Measurements from ENCODE around the gene ITGA4.

ITGA4 gene

DNA sequence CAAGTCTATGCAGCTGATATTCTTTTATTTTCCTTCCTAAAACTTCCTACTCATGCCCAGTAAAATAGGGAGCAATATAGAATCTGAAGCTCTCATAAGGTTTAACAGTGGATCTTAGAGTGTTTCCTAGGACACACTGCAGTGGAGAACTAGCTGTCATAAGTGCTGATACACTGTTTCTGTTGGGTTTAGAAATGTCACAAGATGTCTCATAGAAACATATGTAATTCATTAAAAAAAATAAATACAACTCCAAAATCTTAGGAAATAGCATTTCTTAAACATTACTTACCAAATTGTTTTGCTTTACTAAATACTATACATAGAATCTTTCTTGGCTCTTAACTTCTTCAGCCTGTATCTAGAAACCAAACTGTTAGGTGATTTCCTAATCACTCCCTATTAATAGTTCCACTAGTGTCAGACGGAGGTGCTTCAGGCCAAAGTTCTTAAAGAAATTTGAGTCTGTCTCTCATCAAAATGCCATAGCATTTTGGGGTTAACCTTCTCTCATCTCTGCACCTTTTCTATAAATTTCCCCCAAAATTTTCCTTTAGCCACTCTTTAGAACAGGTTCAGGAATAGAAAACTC lies 106.0 kb downstream of the ITGA4 start:
- Mint-ChIP-seq H3K9me3 (no peaks in the 10 kb centered on the region), H3K27ac (no peak overlapping the region), H3K4me3 (no peak overlapping the region), H3K27me3 (no peaks in the 10 kb centered on the region), H3K4me1 (ENCODE audit: low read depth) (no peaks in the 10 kb centered on the region), H3K36me3 (ENCODE audit: low read depth) (no peaks in the 10 kb centered on the region)
- no peak for DNase-seq

- no peak for DNase-seq
- peaks cover 2% of the 10 kb centered on the region for H3K4me1 Mint-ChIP-seq (ENCODE audit: low read depth)
- no peaks in the 10 kb centered on the region for H3K27me3 Mint-ChIP-seq
- no peaks in the 10 kb centered on the region for H3K9me3 Mint-ChIP-seq
- no peak overlapping the region for H3K27ac Mint-ChIP-seq
- H3K36me3 Mint-ChIP-seq (ENCODE audit: low read depth), result no peaks in the 10 kb centered on the region
- no peak overlapping the region for H3K4me3 Mint-ChIP-seq
These were observed 109.3 kb downstream of the ITGA4 start for GRCh38 chr2:181566334-181567032.

- H3K4me3 Mint-ChIP-seq, result no peak overlapping the region
- peaks cover 2% of the 10 kb centered on the region for H3K4me1 Mint-ChIP-seq (ENCODE audit: low read depth)
- DNase-seq, result no peak
- peaks cover 4% of the 10 kb centered on the region for H3K27me3 Mint-ChIP-seq
- no peaks in the 10 kb centered on the region for H3K36me3 Mint-ChIP-seq (ENCODE audit: low read depth)
- no peaks in the 10 kb centered on the region for H3K9me3 Mint-ChIP-seq
- H3K27ac Mint-ChIP-seq, result no peak overlapping the region
These were observed 112.9 kb downstream of the ITGA4 start for GRCh38 chr2:181570059-181570458.

DNA sequence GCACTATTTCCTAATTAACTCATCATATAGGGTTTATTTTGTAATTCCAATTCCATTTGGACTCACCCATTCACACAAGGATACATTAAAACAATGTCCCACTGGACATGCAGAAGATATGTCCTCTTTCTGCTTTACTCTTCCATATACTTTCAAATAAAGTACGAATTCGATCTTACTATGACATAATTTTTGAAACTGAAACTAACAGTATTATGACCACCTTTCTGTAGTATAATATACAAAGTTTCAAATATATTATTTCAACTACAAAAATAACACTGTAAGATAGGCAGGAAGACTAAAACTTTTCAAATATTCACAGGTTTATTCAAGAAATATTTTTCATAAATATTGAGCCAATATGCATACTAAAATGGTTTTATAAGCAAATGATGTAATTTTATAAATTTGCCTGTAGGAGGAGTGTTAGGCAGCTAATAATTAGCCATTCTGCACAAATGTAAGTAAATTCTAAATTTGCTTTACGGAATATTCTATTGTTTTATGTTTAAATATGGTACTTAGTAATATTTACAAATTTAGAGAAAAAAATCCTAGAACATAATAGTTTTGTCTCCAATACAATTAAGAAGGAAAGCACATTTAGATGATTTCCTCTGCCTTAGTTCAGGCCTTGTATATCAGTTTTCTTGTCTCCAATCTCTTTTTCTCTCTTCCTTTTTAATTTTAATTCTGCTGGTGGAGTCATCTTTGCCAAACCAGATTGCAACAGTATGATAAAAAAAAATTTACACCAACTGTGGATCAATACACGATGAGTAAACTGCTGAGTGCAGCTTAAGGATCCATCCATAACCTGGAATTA lies 113.9 kb downstream of the ITGA4 start:
- Mint-ChIP-seq H3K27me3 (peaks cover 4% of the 10 kb centered on the region), H3K27ac (no peak overlapping the region), H3K36me3 (ENCODE audit: low read depth) (no peaks in the 10 kb centered on the region), H3K4me1 (ENCODE audit: low read depth) (peaks cover 2% of the 10 kb centered on the region), H3K9me3 (no peaks in the 10 kb centered on the region), H3K4me3 (no peak overlapping the region)
- DNase-seq, result no peak

DNA sequence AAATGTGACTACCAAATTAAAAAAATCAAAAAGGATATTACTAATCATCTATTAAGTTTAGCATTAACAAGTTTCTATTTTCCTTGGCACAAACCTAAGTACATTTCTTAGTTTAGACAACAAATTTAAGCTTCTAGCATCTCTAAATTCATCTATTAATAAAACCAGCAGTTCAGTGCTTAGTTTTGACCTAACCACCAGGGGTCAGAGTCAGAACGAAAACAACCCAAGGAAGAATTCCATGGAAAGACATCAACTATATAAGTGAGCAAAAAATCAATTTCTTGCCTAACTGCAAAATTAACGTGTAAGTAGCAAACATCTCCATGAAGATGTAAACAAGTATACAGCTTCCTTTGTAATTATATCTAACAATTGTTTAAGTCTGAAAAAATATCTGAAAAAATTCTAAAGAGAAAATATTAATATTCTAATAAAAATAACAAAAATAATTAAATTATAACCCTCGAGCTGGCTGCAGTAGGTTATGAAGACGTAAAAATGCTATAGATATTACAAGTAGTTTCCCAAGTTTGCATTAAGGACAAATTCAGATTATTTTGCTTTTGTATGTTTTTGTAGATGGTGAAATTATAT lies 116.1 kb downstream of the ITGA4 start:
- Mint-ChIP-seq H3K36me3 (ENCODE audit: low read depth) (no peaks in the 10 kb centered on the region), H3K4me1 (ENCODE audit: low read depth) (peaks cover 2% of the 10 kb centered on the region), H3K9me3 (no peaks in the 10 kb centered on the region), H3K4me3 (no peak overlapping the region), H3K27me3 (peaks cover 4% of the 10 kb centered on the region), H3K27ac (no peak overlapping the region)
- DNase-seq, result no peak

GRCh38 chr2:181574321-181574720 lies 117.1 kb downstream of the ITGA4 start:
- H3K4me1 Mint-ChIP-seq (ENCODE audit: low read depth), result peaks cover 2% of the 10 kb centered on the region
- no peak overlapping the region for H3K27ac Mint-ChIP-seq

GRCh38 chr2:181575024-181575649 lies 118.0 kb downstream of the ITGA4 start:
- Mint-ChIP-seq H3K27me3 (peaks cover 4% of the 10 kb centered on the region), H3K27ac (no peak overlapping the region), H3K4me1 (ENCODE audit: low read depth) (peaks cover 2% of the 10 kb centered on the region), H3K4me3 (no peak overlapping the region), H3K36me3 (ENCODE audit: low read depth) (no peaks in the 10 kb centered on the region), H3K9me3 (no peaks in the 10 kb centered on the region)
- no peak for DNase-seq

More at GRCh38 chr2:181574321-181574720, 117.1 kb downstream of the ITGA4 start:
- no peaks in the 10 kb centered on the region for H3K36me3 Mint-ChIP-seq (ENCODE audit: low read depth)
- H3K27me3 Mint-ChIP-seq, result peaks cover 4% of the 10 kb centered on the region
- no peaks in the 10 kb centered on the region for H3K9me3 Mint-ChIP-seq
- H3K4me3 Mint-ChIP-seq, result no peak overlapping the region
- DNase-seq, result no peak

GRCh38 chr2:181575650-181576025 lies 118.5 kb downstream of the ITGA4 start:
- no peak for DNase-seq
- H3K27ac Mint-ChIP-seq, result no peak overlapping the region
- H3K4me3 Mint-ChIP-seq, result no peak overlapping the region
- H3K36me3 Mint-ChIP-seq (ENCODE audit: low read depth), result no peaks in the 10 kb centered on the region
- no peaks in the 10 kb centered on the region for H3K9me3 Mint-ChIP-seq
- H3K4me1 Mint-ChIP-seq (ENCODE audit: low read depth), result peaks cover 2% of the 10 kb centered on the region
- H3K27me3 Mint-ChIP-seq, result peaks cover 4% of the 10 kb centered on the region

GRCh38 chr2:181576431-181576830 lies 119.2 kb downstream of the ITGA4 start:
- H3K27me3 Mint-ChIP-seq, result peaks cover 4% of the 10 kb centered on the region
- no peak overlapping the region for H3K4me3 Mint-ChIP-seq
- H3K4me1 Mint-ChIP-seq (ENCODE audit: low read depth), result no peaks in the 10 kb centered on the region
- no peak for DNase-seq
- no peak overlapping the region for H3K27ac Mint-ChIP-seq
- no peaks in the 10 kb centered on the region for H3K36me3 Mint-ChIP-seq (ENCODE audit: low read depth)
- H3K9me3 Mint-ChIP-seq, result no peaks in the 10 kb centered on the region

DNA sequence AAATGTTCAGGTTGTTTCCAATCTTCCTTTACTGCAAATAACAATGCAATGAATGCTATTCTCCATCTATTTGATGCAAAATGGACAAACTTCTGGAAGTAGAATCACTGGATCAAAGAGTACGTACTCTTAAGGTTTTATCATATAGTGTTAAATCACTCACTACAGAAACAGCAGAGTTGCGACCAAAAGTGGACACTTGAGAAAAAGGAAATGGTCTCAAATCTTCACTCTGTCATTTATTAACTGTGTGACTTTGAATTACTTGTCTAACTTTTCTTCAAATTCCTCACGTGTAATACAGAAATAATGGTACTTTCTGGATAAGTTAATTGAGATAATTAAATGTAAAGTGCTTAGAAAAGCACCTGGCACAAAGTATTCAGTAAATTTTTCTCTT lies 121.6 kb downstream of the ITGA4 start:
- no peak for DNase-seq
- Mint-ChIP-seq H3K27ac (no peak overlapping the region), H3K27me3 (peaks cover 4% of the 10 kb centered on the region)

GRCh38 chr2:181581534-181581933 lies 124.3 kb downstream of the ITGA4 start:
- H3K36me3 Mint-ChIP-seq (ENCODE audit: low read depth), result no peaks in the 10 kb centered on the region
- no peak for DNase-seq
- H3K9me3 Mint-ChIP-seq, result no peaks in the 10 kb centered on the region
- peaks cover 10% of the 10 kb centered on the region for H3K4me1 Mint-ChIP-seq (ENCODE audit: low read depth)
- H3K4me3 Mint-ChIP-seq, result no peak overlapping the region
- H3K27me3 Mint-ChIP-seq, result no peaks in the 10 kb centered on the region
- no peak overlapping the region for H3K27ac Mint-ChIP-seq

More for the DNA sequence above, 121.6 kb downstream of the ITGA4 start:
- no peaks in the 10 kb centered on the region for H3K9me3 Mint-ChIP-seq
- no peaks in the 10 kb centered on the region for H3K4me1 Mint-ChIP-seq (ENCODE audit: low read depth)
- no peaks in the 10 kb centered on the region for H3K36me3 Mint-ChIP-seq (ENCODE audit: low read depth)
- H3K4me3 Mint-ChIP-seq, result no peak overlapping the region

DNA sequence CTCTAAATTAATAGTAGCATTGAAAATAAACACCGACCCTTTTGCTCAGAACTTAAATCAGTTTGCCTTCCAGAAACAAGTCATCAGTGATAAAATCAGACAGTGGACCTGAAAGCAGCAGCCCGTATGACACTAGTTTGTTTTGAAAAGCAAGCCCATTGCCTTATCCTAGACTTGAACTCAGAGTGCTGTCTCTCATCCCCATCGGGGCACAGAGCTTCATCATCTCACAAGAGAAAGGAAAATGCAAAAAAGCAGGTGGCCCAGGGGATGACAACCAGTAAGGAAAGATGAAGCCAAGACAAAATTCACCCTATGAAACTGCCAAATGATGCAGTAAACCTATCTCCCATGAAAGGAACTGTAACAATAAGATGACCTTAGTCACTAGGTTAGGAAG lies 128.5 kb downstream of the ITGA4 start:
- no peak overlapping the region for H3K4me3 Mint-ChIP-seq
- peaks cover 17% of the 10 kb centered on the region for H3K4me1 Mint-ChIP-seq (ENCODE audit: low read depth)
- no peaks in the 10 kb centered on the region for H3K36me3 Mint-ChIP-seq (ENCODE audit: low read depth)
- no peak for DNase-seq
- no peak overlapping the region for H3K27ac Mint-ChIP-seq
- no peaks in the 10 kb centered on the region for H3K27me3 Mint-ChIP-seq
- no peaks in the 10 kb centered on the region for H3K9me3 Mint-ChIP-seq
